GM21576 (cell line): ENCODE data around the gene HS3ST1.
"Not testable (repeated sequence)": the region's sequence is repeated elsewhere in the genome, so short reads cannot be mapped to it uniquely, and the experiment has no call there.

Source experiments
- ATAC-seq: cut with Tn5 transposase; IDR thresholded peaks from one replicate; pipeline ENCODE4 v1.9.1; 2021; ENCODE audit warnings: mild to moderate bottlenecking, moderate library complexity; ENCODE audit not compliant: unreplicated experiment

HS3ST1 gene

DNA sequence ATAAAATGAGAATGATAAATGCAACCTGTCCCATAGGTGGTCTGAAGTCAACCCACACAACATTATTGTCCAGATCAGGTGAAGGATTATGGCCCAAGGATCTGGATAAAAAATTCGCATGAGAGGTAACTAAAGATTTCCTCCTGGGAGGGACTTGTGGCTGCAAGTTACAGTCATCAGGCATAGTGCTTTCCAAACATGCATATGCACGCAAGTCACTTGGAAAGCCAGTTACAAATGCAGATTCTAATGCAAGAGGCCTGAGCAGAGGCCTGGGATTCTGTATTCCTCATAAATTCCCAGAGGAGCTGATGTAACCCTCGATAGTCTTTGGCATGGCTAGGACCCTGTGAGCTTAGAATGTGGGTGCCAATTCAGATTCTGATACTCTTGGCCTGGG lies 21.1 kb downstream of the HS3ST1 start:
- no peak for ATAC-seq

DNA sequence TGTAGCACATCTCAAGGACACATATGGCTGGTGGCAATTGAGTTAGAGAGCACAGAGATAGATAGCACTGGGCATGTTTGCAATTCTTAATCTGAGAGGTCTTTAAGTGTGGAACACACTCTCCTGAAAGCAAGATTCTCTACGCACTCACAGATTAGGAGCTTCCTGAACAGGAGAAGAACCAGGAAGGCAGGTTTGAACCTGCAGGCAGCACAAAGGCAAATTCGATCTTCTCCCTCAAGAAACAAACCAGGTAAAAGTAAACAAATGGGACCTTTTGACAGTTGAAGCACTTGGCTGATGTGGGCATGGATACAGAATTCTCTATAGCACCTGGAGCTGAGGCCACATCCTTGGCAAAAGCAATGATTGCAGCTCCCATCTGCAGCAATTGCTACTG lies 24.3 kb downstream of the HS3ST1 start:
- no peak for ATAC-seq

DNA sequence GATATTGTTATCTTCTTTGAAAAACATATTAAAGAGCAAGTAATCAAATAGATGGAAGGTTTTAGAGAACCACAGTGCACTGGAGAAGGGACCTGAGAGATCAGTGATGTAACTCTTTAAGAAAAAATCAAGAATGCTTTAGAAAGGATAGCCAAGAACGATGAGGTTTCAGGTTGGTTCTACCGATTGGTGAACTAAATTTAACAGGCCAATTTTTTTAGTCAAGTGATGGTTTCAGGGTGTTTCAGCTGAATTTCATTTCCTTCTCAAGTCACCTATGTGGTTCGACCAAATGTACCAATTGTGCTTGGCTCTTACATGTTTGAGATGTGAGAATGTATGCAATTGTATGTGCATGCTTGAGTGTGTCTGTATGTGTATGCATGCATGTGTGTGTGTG lies 26.5 kb downstream of the HS3ST1 start:
- peak; percentile 61 for ATAC-seq

DNA sequence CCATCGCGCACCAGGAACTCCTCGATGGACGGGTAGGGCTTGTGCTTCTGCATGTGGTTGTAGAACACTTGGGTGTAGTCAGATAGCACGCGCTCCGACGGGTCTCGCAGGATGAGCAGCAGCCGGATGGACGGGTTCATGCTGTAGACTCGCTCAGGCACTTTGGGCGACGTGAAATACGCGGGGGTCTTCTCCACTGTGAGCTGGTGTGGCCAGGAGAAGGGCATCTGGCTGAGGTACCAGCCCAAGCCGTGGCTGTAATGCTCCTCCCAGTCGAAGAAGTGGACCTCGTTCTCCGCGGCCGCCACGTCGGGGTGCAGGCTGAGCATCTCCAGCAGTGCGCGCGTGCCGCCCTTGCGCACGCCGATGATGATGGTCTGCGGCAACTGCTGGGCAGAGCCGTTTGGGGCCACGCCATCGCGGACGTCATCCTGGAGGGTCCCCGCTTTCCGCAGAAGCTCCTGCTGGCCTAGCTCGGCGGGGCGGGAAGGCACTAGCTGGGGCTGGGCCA lies 29.2 kb downstream of the HS3ST1 start:
- ATAC-seq = no peak

DNA sequence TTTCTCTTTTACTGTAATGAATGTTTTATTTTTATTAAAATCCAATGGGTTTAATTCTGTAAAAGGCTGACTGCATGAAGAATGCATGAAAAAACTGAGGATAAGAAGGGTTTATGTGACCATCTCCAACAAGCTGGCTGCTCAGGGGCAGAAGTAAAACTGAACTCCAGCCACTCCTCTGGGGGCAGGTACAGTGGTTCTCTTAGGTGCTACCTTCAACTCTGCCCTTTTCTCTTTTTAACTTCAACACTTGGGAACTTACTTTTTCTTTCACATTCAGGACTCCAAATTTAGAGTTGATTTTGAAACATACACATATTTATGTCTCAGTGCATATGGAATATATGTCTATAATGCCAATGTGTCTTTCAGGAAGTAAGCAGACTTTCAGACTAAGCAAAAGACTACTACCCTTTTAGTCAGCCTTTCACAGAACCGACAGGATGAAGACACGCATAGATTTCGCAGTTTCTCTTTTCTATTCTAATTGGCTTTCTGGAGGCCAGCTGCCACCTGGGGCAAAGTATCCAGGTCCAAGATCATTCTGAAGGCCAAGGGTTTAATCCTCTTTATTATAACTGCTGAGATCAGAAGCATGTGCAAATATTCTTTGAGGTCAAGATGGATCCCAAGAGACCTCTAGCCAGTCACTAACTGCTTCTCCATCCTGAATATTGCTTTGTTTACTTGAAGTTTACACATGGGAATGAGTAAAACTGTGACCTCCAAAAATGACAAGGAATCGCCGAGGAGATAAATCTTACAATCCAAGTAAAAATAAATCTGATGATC lies 30.7 kb downstream of the HS3ST1 start:
- peak; percentile 74 for ATAC-seq

DNA sequence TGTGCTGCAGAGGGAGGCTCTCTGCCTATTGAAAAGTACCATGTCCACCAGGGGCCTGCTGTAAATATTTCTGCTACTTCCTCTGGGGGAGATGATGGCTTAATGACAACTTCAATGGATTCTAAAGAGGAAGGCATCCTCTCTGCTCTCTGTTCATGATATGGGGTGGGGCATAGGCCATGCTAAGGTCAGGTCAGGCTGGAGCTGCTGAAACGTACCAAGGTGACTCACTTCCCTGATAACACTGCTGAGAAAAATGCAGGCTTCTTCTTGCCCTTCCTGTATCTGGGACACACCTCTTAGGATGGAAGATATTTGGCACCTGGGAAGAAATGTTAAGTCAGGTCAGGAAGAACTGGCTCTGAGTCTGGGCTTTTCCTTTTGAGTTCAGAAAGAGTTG lies 31.5 kb downstream of the HS3ST1 start:
- no peak for ATAC-seq

DNA sequence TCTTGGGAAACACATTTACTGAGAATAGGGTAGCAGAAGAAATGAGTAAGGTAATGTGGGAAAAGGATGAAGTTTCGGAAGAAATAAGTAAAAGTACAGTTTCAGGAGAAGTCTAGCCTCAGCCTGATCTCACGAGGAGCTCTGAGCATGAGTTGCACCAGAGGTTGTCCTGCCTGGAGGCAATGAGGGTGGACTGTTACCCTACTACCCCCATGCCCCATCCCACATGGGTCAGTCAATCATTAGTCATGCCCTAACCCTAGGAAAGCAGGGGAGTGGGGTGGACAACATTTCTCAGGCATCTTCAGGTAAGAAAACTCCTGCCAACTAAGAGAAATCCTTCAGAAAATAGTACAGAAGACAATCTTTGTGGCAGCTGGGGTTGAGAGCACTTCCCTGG lies 35.1 kb downstream of the HS3ST1 start:
- no peak for ATAC-seq

DNA sequence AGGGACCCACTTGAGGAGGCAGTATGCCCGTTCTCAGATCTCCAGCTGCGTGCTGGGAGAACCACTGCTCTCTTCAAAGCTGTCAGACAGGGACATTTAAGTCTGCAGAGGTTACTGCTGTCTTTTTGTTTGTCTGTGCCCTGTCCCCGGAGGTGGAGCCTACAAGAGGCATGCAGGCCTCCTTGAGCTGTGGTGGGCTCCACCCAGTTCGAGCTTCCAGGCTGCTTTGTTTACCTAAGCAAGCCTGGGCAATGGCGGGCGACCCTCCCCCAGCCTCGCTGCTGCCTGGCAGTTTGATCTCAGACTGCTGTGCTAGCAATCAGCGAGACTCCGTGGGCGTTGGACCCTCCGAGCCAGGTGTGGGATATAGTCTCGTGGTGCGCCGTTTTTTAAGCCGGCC lies 44.6 kb downstream of the HS3ST1 start:
- not testable (repeated sequence) for ATAC-seq

DNA sequence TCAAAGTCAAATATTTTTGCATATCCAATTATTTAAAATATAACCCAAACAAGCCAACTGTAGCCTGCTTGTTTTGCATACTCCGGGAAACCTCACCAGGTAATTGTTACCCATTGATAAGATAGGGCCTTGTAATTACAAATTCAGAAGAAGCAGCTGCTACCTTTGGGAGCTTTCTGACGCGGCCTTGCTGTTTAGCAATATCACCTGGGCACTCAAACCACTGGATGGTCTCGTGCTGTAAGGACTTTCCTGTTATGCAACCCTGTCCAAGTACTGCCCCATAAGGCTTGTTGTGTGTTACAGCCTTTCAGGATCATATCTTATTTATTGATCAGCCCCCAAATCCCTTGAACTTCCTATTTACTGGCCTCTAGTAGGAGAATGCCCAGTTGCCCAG lies 52.1 kb downstream of the HS3ST1 start:
- ATAC-seq = no peak

DNA sequence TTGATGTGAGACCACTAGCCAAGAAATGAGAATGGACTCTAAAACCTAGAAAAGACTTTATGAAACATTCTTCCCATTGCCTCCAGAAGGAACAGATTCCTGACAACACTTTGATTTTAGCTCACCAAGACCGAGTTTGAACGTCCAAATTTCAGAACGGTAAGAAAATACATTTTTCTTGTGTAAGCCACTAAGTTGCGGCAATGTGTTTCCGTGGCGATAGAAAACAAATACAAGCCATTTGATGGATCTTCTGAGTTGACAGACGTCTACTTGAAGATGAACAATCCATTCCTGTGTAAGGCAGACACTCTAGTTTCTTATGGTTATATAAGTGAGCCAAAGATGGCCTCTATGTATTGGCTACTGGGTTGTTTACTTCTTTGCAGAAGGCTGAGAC lies 52.5 kb downstream of the HS3ST1 start:
- no peak for ATAC-seq

DNA sequence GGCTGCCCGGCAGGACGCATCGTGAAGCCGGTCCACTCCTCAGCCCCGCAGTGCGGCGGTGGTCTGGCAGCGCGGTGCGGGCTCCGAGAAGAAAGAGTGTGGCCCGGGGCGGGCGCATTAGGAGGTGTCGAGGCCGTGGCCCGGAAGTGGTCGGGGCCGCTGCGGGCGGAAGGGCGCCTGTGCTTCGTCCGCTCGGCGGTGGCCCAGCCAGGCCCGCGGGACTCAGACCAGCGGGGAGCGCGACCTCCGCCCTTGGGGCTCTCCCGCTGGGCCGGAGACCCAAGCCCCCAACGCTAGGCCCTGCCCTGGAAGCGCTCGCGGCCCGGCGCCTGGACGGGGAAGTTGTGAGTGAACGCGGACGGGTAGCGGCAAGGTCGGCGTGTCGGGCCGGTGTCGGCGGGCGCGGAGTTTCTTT lies 60.0 kb downstream of the HS3ST1 start:
- no peak for ATAC-seq

DNA sequence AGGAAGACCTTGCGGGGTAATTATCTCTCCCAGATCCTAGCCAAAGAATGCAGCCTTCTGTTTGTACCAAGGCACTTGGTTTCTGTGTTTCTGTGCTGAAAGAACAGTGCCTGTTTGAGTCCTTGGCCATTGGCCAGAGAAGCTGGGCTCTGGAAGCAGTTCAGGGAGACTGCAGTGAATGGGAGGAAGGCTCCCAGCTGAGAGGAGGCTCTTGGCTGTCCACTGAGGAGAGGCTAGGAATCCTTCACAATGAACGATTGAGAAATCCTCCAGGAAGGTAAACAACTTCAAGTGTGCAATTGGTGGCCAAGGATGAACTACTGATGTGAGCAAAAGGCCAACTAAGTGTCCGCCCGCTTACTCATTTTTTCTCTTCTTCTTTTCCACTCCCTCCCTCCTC lies 61.3 kb downstream of the HS3ST1 start:
- no peak for ATAC-seq

DNA sequence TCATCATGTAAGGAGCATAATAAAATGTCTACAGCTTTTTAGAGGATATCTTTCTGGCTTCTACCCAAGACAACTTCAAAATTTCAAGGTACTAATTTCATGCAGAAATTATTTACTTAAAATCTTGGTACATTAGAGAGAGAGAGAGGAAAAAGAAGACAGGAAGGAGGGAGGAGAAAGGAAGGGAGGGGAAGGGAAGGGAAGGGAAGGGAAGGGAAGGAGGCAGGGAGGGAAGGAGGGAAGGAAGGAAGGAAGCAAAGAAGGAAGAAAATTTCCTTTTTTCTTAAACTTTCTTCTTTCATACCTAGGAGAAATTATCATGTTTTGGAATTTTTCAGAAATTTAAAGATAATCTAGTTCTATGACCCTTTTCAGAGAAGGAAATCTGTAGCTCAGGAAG lies 61.8 kb downstream of the HS3ST1 start:
- ATAC-seq = no peak

DNA sequence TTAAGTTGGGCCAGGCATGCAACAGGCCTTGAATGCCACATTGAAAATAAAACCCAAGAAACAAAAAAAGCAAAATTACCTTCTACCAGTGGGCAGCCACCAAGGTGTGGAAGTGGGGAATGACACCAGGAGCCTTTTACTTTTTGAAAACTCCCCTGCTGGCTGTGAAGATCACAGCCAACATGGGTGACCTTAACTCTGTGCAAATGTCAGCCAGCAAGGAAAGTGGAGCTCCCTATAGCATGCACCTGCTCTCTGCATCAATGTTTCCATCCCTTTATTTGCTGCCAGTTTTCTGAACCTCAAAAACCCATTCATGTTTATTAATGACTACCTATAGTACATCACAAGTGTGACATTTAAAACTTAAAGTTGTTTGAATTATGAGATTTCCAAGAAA lies 63.7 kb downstream of the HS3ST1 start:
- no peak for ATAC-seq

DNA sequence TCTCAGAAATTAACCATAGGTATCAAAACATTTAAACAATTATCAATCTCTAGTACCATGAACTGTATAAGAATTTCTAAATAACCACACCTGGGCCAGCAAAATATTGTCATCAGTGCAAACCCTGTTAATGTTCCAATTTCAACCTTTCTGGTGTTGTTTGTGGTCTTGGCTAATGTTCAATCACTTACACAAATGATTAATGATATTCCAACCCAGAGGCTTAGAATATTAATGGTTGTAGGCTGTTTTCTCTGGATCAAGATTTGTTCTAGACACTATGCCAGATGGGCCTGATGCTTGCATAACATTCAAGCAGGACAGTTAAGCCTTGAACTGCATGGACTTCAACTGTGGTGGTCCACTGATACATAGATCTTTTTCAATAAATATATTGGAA lies 69.1 kb downstream of the HS3ST1 start:
- no peak for ATAC-seq

DNA sequence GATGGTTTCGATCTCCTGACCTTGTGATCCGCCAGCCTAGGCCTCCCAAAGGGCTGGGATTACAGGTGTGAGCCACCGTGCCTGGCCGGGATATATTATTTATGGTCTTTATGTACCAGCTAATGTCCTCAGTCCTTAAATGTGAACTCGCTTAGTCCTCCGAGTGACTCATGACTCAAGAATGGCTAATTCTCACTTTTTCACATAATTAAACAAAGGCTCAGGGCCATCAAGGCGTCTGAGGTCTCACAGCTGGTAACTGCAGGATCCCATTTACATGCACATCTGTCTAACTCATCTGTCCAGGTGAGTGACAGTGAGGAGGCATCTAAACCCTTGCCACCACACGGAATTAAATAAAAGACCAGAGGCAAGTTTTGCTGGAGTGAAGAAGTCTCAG lies 73.5 kb downstream of the HS3ST1 start:
- no peak for ATAC-seq

DNA sequence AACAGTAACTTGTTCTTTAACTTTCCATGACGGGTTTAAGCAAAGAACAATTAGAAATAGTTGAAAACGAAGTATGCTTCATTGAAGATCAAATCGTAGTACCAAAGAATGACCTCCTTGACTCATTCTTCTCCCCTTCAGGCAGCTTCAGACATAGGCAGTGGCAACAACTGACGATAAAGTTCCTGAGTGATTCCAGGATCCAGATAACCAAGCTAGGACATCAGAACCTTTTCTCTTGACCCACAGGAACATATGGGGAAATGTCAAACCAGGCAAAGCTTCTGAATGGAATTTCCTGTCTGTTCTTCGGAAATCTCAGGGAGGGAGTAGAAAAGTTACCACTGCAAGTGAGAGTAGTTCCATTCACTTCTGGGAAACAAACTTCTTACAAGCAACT lies 74.2 kb downstream of the HS3ST1 start:
- no peak for ATAC-seq

DNA sequence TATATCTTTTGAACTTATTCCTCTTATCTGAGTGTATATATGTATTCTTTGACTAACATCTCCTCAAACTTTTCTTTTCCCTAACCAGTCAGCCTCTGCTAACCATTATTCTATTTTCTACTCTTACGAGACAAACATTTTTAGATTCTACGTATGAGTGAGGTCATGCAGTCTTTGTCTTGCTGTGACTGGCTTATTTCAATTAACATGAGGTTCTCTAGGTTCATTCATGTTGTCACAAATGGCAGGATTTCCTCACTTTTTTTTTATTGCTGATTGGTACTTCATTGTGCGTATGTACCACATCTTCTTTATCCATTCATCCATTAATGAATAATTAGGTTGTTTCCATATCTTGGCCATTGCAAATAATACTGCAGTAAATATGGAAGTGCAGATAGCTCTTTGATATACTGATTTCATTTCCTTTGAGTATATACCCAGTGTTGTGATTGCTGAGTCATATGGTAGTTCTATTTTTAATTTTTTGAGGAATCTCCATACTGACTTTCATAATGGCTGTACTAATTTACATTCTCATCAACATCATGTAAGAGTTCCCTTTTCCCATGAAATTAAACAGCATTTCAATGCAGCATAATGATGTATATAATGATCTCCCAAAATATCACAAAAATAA lies 80.1 kb downstream of the HS3ST1 start:
- no peak for ATAC-seq

DNA sequence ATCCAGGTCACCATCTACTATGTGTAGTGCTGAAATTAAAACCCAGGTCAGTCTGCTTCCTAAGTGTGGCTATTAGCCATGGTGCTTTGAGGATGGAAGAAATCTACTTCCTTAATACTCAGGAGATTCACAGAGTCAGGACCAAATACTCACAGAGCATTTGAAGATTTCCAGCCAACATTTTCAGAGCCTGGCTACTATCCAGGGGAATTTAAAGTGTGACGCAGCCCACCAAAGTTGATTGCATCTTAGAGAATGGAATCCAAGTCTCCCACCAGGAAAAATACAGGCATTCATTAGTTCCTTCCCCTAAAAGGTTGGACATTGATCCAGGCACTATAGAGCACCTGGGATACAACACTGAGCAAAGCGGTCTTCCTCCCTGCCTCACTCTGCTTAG lies 83.8 kb downstream of the HS3ST1 start:
- no peak for ATAC-seq

DNA sequence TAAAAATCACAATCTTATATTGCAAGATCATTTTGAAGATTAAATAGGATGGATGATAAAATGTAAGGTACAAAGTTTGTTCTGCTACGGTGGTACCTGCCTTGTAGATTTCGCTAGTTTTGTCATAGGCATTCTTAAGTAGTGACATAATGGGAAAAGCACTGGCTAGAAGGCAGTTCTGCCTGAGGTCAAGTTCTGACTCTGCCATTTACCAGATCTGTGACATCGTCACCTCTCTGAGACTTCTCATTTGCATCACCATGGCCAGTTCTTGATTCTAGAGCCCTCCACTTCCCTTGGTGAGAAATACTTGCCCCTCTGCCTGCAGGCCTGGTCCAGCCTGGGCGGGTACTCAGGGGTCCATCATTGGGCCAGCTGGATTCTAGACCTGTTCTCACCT lies 85.2 kb downstream of the HS3ST1 start:
- no peak for ATAC-seq
